GM12864 (cell line): ENCODE results near the gene HPN.
"Not testable (repeated sequence)": the region's sequence is repeated elsewhere in the genome, so short reads cannot be mapped to it uniquely, and the experiment has no call there.

Source experiments
- DNase-seq: peaks from one replicate; pipeline ENCODE4 v3.0.0-alpha.2; 2011; ENCODE audit warnings: low read depth
- H3K4me3 ChIP-seq: 2 replicates; pipeline ENCODE4 v1.5.1; 2011; ENCODE audit warnings: mild to moderate bottlenecking, low read depth, low read length, control low read depth
- CTCF ChIP-seq: IDR thresholded peaks from 2 replicates; pipeline ENCODE4 v1.5.1; 2011; ENCODE audit warnings: low read depth, mild to moderate bottlenecking, moderate library complexity, low read length, control low read depth, inconsistent platforms; ENCODE audit errors: missing control alignments

The HPN gene

GRCh38 chr19:35023428-35023827, 18.1 kb upstream of the HPN start:
- no peak for TF ChIP-seq CTCF
- no peak overlapping the region for H3K4me3 ChIP-seq
- DNase-seq: no peak

DNA sequence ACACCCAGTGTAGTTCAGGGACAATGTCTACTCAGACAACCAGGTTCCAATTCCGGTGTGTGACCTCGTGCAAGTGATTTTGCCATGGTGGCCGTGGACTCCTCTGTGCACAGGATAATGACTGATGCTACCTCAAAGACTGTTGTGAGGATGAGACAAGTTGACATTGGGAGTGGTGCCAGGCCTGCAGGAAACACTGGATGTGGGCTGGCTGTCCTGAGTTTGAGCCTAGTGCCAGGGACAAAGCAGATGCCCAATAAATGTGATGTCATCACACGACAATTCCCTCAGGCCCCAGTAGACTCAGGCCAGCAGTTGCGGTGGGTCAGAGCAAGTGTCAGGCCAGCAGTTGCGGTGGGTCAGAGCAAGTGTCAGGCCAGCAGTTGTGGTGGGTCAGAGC, 17.4 kb upstream of the HPN start:
- no peak for TF ChIP-seq CTCF
- H3K4me3 ChIP-seq: no peak overlapping the region
- DNase-seq: no peak

DNA sequence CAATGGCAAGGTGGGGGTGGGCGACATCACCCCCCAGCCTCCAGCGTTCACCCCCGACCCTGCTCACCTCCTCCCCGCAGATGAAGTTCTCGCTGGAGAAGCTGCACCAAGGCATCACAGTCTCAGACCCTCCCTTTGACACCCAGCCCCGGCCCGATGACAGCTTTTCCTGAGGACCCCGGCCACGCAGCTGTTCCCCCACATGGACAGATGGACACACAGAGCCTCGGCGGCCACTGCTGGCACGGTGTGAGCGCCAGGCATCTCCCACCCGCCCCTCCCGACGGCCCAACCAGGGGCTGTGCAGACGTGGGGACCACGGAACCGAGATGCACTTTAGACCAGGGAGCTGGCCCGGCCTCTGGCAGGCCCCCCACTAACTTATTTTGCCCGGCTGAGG, 15.6 kb upstream of the HPN start:
- no peak for DNase-seq
- no peak for TF ChIP-seq CTCF
- no peak overlapping the region for H3K4me3 ChIP-seq

DNA sequence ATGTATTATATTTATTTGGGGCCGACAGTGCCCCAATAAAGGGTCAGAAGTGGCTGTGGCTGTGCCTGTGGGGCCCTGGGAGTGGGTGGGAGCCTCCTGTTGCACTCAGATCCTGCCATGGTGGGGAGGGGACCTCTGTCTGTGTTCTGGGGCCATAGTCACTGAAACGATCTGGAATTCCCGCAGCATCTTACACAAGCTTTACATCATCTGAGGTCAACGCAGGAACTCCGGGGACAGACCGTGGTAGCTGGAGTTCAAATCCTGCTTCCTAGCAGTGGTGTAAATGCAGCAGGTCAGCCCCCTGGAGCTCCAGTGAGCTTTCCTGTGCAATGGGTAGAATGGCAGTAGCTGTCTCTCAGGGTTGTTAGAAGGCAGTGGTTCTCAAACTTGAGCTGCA, 15.1 kb upstream of the HPN start:
- DNase-seq: no peak
- no peak for TF ChIP-seq CTCF
- H3K4me3 ChIP-seq: no peak overlapping the region

- no peak overlapping the region for H3K4me3 ChIP-seq
- DNase-seq: no peak
- TF ChIP-seq CTCF: no peak
These were observed 14.5 kb upstream of the HPN start for GRCh38 chr19:35027009-35027408.

- no peak for DNase-seq
- no peak overlapping the region for H3K4me3 ChIP-seq
- no peak for TF ChIP-seq CTCF
These were observed 13.5 kb upstream of the HPN start for GRCh38 chr19:35027851-35028599.

DNA sequence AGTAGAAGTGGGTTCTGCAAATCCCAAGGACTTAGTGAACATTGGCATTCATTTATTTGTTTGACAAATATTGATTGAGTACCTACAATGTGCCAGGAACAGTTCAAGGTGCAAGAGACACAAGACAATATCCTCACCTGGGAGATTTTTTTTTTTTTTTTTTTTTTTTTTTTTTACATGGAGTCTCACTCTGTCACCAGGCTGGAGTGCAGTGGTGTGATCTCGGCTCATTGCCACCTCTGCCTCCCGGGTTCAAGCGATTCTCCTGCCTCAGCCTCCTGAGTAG, 13.0 kb upstream of the HPN start:
- not testable (repeated sequence) for DNase-seq, H3K4me3 ChIP-seq

DNA sequence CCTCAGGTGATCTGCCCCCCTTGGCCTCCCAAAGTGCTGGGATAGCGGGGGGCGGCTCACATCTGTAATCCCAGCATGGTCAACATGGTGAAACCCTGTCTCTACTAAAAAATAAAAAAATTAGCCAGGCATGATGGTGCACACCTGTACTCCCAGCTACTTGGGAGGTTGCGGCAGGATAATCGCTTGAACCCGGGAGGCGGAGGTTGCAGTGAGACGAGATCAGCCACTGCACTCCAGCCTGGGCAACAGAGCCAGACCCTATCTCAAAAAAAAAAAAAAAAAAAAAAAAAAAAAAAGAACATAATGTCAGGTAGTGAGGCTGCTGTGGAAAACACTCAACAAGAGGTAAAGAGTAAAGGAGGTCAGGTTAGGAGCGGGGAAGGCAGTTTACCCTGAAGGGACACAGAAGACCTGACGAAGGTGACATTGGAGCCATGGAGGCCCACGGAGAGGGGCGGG, 12.2 kb upstream of the HPN start:
- not testable (repeated sequence) for H3K4me3 ChIP-seq, DNase-seq
